DND-41 (cell line): ENCODE measurements around the gene SATL1.

ENCODE experiments used
- CTCF ChIP-seq: IDR thresholded peaks from 2 replicates; pipeline ENCODE4 v1.5.1; 2012; ENCODE audit warnings: borderline replicate concordance, low read length, moderate library complexity, mild to moderate bottlenecking; ENCODE audit not compliant: poor library complexity, severe bottlenecking; ENCODE audit errors: extremely low read depth
- EZH2 ChIP-seq: IDR thresholded peaks from 3 replicates; pipeline ENCODE4 v1.6.1; 2012; ENCODE audit warnings: borderline replicate concordance, low read depth, mild to moderate bottlenecking, moderate library complexity, low read length, inconsistent platforms; ENCODE audit not compliant: severe bottlenecking

- no peak for TF ChIP-seq CTCF
- no peak for TF ChIP-seq EZH2
Measured at GRCh38 chrX:85139422-85139821, 104.2 kb downstream of the SATL1 start.
